ENCODE data around the gene PCOLCE2. TPM values are rescaled to one million over a fixed set of nuclear protein-coding genes. Genes with fewer than 3 reads are reported as not detected.

Gene PCOLCE2
- total RNA-seq, 1 donor from 2014 or later = 23.3 TPM

- DNase-seq = no peak
- H3K27ac ChIP-seq = no peak overlapping the region
- no peak for TF ChIP-seq CTCF (IDR thresholded peaks at IDR 0.05)
- H3K27me3 ChIP-seq = peaks cover 3% of the 10 kb centered on the region
- H3K4me1 ChIP-seq = no peaks in the 10 kb centered on the region
- H3K9me3 ChIP-seq = no peaks in the 10 kb centered on the region
- no peaks in the 10 kb centered on the region for H3K36me3 ChIP-seq
- intact Hi-C loops (cut with DNase I) = no loop called here
- no peak overlapping the region for H3K4me3 ChIP-seq
- peak; percentile 43 for ATAC-seq
These were observed 25.7 kb downstream of the PCOLCE2 start for GRCh38 chr3:142863010-142863817.

GRCh38 chr3:142861926-142862325, 27.0 kb downstream of the PCOLCE2 start:
- no peak for ATAC-seq
- intact Hi-C loops (cut with DNase I) = no loop called here
- Histone ChIP-seq H3K4me1 (no peaks in the 10 kb centered on the region), H3K36me3 (no peaks in the 10 kb centered on the region), H3K4me3 (no peak overlapping the region), H3K27me3 (peaks cover 3% of the 10 kb centered on the region), H3K9me3 (no peaks in the 10 kb centered on the region), H3K27ac (no peak overlapping the region)
- no peak for TF ChIP-seq CTCF (IDR thresholded peaks at IDR 0.05)
- DNase-seq = no peak

- H3K27me3 ChIP-seq = no peaks in the 10 kb centered on the region
- no peaks in the 10 kb centered on the region for H3K36me3 ChIP-seq
- H3K4me3 ChIP-seq = no peak overlapping the region
- intact Hi-C loops (cut with DNase I) = no loop called here
- peaks cover 4% of the 10 kb centered on the region for H3K4me1 ChIP-seq
- no peak for ATAC-seq
- no peaks in the 10 kb centered on the region for H3K9me3 ChIP-seq
- no peak for DNase-seq
- no peak for TF ChIP-seq CTCF (IDR thresholded peaks at IDR 0.05)
- no peak overlapping the region for H3K27ac ChIP-seq
These were observed 30.8 kb downstream of the PCOLCE2 start for GRCh38 chr3:142858043-142858442.

- no peak overlapping the region for H3K27ac ChIP-seq
- no peaks in the 10 kb centered on the region for H3K36me3 ChIP-seq
- intact Hi-C loops (cut with DNase I) = no loop called here
- H3K4me3 ChIP-seq = no peak overlapping the region
- no peaks in the 10 kb centered on the region for H3K27me3 ChIP-seq
- DNase-seq (no peak), ATAC-seq (peak; percentile 42)
- no peak for TF ChIP-seq CTCF (IDR thresholded peaks at IDR 0.05)
- H3K9me3 ChIP-seq = no peaks in the 10 kb centered on the region
- peaks cover 4% of the 10 kb centered on the region for H3K4me1 ChIP-seq
These were observed 31.8 kb downstream of the PCOLCE2 start for GRCh38 chr3:142857056-142857455.

GRCh38 chr3:142853270-142854168, 35.4 kb downstream of the PCOLCE2 start:
- H3K27ac ChIP-seq = no peak overlapping the region
- H3K4me1 ChIP-seq = peaks cover 12% of the 10 kb centered on the region
- no peak overlapping the region for H3K4me3 ChIP-seq
- DNase-seq = no peak
- no peak for TF ChIP-seq CTCF (IDR thresholded peaks at IDR 0.05)
- H3K9me3 ChIP-seq = no peaks in the 10 kb centered on the region
- intact Hi-C loops (cut with DNase I) = no loop called here
- H3K27me3 ChIP-seq = no peaks in the 10 kb centered on the region
- H3K36me3 ChIP-seq = no peaks in the 10 kb centered on the region
- ATAC-seq = no peak
